H1 (cell line): ENCODE measurements around the gene MFAP3. TPM values are rescaled to one million over a fixed set of nuclear protein-coding genes. Genes with fewer than 3 reads are reported as not detected.

ENCODE experiments used
- CHD2 ChIP-seq: IDR thresholded peaks from 2 replicates; pipeline ENCODE4 v1.6.1; 2012; ENCODE audit warnings: low read length, improper control_type of control experiment
- CHD7 ChIP-seq: fragments of 300-600 bp; sonication (generic); IDR thresholded peaks from 2 replicates; pipeline ENCODE4 v1.7.1; 2012; ENCODE audit warnings: low read length, moderate library complexity, mild to moderate bottlenecking, inconsistent platforms; ENCODE audit not compliant: insufficient replicate concordance
- JUN ChIP-seq: IDR thresholded peaks from 2 replicates; pipeline ENCODE4 v1.6.1; 2011; ENCODE audit warnings: low read depth, mild to moderate bottlenecking, improper control_type of control experiment, low read length
- MAFK ChIP-seq: IDR thresholded peaks from 2 replicates; pipeline ENCODE4 v1.6.1; 2012; ENCODE audit warnings: low read depth, mild to moderate bottlenecking, improper control_type of control experiment, low read length
- NANOG ChIP-seq: IDR thresholded peaks from 2 replicates; pipeline ENCODE4 v1.6.1; 2011; ENCODE audit warnings: low read length, low read depth, mild to moderate bottlenecking, inconsistent platforms; ENCODE audit not compliant: insufficient read depth, poor library complexity, severe bottlenecking
- PHF8 ChIP-seq: fragments of 200-600 bp; sonication (generic); conservative IDR thresholded peaks from 2 replicates; pipeline ENCODE4 v1.7.1; 2012; ENCODE audit warnings: low read depth, mild to moderate bottlenecking, inconsistent platforms, low read length, moderate library complexity
- RBBP5 ChIP-seq: IDR thresholded peaks from 2 replicates; pipeline ENCODE4 v1.7.1; 2012; ENCODE audit warnings: low read depth, mild to moderate bottlenecking, inconsistent platforms, low read length, moderate library complexity, borderline replicate concordance
- SIRT6 ChIP-seq: IDR thresholded peaks from one replicate; pipeline ENCODE4 v1.7.1; 2012; ENCODE audit warnings: low read length, inconsistent platforms
- SIX5 ChIP-seq: IDR thresholded peaks from 2 replicates; pipeline ENCODE4 v1.6.1; 2011; ENCODE audit warnings: mild to moderate bottlenecking, low read depth, low read length
- TAF1 ChIP-seq: IDR thresholded peaks from 2 replicates; pipeline ENCODE4 v1.6.1; 2011; ENCODE audit warnings: mild to moderate bottlenecking, low read depth, low read length
- TCF12 ChIP-seq: IDR thresholded peaks from 2 replicates; pipeline ENCODE4 v1.6.1; 2011; ENCODE audit warnings: low read depth, mild to moderate bottlenecking, low read length
- ZNF274 ChIP-seq: IDR thresholded peaks from 2 replicates; pipeline ENCODE4 v1.7.0; 2012; ENCODE audit warnings: low read length, borderline replicate concordance; ENCODE audit errors: extremely low read depth
- polyA plus RNA-seq, 7 experiments: library from polyadenylated mRNA; depleted of rRNA in 3 of 7; stranded (reverse) in 5 of 7; unstranded in 2 of 7; fragments of >200 nt in 5 of 7; fragments of 200-250 nt in 2 of 7; gene quantifications; 1 replicate in 5 of 7; 2 replicates in 1 of 7; 4 replicates in 1 of 7; pipeline versions ENCODE4 v1.2.1 to v1.2.3, GENCODE V29; 2011 to 2013; ENCODE audit warnings: missing spikeins in 2 of 7, mixed read lengths in 2 of 7
- total RNA-seq: library from RNA; stranded (reverse); fragmentation: NEBNext Ultra II Directional; extraction: Animal tissue kit (Norgen Biotek cat#: 25700); gene quantifications from 2 replicates; pipeline ENCODE4 v1.2.1, GENCODE V29; 2021

MFAP3 gene
- total and polyA plus RNA-seq, 2 of the 8 experiments (the other 6 are each of a cell fraction or from before 2014, with no cell fraction given): 13.7 to 27.0 TPM

GRCh38 chr5:153999995-154000394, 38.8 kb upstream of the MFAP3 start (continued):
- no peak for TF ChIP-seq CHD7
- no peak for TF ChIP-seq MAFK
- no peak for TF ChIP-seq JUN
- no peak for TF ChIP-seq SIX5
- no peak for TF ChIP-seq CHD2
- no peak for TF ChIP-seq PHF8
- no peak for TF ChIP-seq NANOG
- no peak for TF ChIP-seq ZNF274
- no peak for TF ChIP-seq TAF1
- TF ChIP-seq RBBP5: no peak
- no peak for TF ChIP-seq SIRT6
- TF ChIP-seq TCF12: no peak
